Activated CD4-positive, alpha-beta T cell treated with anti-CD3 and anti-CD28 coated beads, Interleukin-2, Interleukin-6, amounts not matched to agents 100 ng/mL and 50 ng/mL, durations not matched to agents 16 hours and 8 hours (primary cell): ENCODE measurements around the gene EQTN.

Source experiments
- DNase-seq: peaks from one replicate; pipeline ENCODE4 v3.0.0-alpha.2; 2020

Gene EQTN

DNA sequence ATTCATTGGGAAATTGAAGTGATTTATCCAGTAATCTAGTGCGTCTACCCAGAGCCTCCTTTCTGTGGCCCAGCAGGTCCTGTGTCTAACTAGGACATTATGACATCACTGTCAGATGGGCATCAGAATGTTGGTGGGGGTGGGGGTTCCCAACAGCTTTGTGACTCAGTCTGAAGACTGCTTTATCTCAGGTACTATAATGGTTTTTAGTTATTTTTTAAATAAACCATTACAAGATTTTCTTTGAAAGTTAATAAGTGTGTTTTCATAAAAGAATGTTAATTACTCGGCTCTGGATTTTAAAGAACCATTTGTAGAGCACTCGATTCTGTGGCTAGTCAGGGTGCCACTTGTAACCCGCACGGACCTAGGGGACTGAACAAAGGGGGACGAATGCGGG lies at the start of gene EQTN:
Gene EQTN, minus strand, starts transcription at position 101 of the 400 bp plus-strand sequence. Its CDS starts 95 bp downstream, at position 6.
- DNase-seq, result no peak

DNA sequence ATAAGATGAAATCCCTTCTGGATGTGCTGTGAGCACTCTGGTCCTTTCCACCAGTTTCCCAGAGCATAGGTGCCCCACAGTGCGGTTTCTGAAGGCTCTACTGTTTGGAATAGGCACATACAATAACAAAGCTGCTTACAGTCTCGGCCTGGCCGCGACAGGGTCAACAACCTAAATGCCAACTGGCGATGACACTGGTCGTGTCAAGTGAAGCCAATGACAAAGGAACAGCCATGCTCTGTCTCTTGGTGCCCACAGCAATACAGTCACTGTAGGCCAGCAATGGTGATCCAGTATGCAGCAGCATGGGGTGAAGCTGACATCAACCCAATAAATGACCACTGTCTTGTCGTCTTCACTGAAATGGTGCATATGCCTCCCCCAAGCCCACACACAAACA lies 47.8 kb upstream of the EQTN start:
- DNase-seq, result no peak

DNA sequence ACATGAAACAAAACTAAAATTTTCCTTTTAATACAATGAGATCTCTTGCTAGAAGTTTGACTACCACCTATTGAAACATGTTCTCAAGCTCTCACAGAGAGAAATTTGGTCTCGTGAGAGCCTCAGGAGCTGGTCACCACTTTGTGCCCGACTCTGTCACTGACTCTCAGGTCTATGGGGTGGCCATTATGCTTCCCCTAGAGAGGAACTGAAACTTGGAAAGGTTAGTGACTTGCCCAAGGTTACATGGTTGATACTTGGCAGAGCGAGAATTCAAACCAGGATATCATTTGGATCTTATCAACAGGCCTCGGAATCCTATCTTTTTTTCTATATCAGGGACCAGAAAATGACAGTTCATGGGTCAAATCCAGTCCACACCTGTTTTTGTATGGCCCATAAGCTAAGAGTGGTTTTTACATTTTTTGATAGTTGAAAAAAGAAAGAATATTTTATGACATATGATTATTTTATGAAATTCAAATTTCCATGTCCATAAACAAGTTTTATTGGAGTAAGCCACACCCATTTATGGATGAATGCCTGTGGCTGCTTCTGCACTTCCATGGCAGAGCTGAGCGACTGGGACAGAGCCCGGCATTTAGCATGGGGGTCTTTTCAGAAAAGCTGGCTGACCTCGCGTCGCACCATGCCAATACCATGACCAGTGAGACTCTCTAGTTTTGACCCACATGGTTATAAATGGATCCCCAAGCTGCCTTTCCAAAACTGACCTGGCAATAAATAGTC lies 44.8 kb upstream of the EQTN start:
- DNase-seq, result no peak

DNA sequence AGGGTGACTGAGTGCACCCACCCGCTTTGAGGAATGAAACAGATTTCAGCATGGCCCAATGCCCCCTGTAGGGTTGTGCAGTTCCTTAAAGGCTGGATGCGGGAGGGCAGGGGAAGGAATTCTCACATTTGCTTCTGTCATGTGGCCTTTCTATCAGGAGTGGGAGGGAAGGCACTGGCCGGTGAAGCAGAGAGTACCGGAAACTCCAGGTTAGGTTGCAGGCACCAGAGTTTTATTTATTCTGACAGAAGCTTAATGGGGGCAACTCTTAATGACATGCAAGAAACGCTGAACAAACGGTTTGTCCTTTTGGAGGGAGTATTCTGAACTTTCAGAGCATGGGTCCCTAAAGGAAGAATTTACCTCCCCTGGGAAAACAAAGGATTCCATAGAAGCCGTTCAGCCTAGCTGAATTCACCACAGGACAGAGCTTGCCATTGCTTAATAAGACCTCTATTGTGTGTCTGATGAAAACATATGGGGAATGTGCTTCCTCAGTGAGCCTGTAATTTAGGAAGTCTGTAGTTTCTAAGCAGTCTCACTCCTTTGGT lies 44.1 kb upstream of the EQTN start:
- no peak for DNase-seq

DNA sequence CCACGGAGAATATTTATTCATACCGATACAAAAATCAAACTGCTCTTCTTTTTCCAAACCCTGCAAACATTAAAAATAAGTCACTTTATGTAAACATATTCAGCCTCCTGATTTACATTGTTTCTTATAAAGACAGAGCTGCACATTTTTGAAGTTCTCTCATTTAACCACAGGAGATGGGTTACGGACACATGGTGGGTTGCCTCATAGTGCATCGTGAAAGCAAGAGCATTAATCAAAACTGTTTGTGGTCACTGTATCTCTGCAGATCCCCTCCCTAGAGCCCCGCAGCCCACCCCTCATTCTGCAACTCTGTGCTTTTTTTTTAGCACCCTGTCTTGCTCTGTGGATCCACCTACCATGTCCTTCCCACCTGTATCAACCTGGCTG lies 43.3 kb upstream of the EQTN start:
- no peak for DNase-seq

DNA sequence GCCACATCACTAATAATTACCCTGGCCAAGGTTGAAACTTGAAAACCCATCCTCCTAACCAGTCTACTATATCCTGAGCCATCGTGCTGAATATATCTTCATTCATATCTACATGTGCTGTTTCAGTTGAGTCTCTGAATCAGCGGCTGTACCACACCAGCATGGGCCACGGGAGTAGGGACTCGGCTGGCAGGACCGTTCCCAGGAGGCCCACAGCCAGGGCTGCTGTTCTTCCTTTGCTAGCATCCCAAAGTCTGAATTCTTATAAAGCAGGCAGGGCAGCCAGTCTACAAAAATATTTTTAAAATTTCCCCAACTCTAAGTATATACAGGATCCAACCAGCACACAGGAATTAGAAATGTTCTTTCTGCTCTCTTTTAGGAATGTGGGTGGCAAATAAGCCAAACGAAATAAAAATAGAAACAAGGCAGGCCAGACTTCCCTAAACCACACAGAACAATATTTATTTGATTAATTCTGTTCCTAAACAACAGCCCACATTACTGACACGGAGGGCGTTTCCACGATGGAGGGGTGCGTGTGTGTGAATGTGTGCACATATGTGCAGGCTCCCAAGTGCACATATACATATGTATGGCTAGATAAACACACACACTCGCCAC lies 42.8 kb upstream of the EQTN start:
- no peak for DNase-seq

DNA sequence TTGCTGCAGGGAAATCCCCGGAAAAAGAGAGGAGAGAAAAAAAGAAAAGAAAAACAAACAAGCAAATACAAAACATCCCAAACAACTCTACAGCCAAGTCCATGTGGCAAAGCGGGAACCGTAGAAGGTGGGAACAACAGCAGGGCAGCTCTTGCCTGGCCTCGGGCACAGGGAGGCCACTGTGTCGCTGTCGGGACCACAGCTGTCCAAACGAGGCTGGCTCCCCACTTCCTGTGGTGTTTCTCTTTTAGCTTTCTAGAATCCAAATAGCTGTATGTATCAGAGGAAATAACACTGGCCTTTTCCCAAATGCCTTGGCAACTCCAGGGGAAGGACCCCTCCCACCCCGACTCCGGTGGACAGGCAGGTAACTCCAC lies 41.6 kb upstream of the EQTN start:
- no peak for DNase-seq

DNA sequence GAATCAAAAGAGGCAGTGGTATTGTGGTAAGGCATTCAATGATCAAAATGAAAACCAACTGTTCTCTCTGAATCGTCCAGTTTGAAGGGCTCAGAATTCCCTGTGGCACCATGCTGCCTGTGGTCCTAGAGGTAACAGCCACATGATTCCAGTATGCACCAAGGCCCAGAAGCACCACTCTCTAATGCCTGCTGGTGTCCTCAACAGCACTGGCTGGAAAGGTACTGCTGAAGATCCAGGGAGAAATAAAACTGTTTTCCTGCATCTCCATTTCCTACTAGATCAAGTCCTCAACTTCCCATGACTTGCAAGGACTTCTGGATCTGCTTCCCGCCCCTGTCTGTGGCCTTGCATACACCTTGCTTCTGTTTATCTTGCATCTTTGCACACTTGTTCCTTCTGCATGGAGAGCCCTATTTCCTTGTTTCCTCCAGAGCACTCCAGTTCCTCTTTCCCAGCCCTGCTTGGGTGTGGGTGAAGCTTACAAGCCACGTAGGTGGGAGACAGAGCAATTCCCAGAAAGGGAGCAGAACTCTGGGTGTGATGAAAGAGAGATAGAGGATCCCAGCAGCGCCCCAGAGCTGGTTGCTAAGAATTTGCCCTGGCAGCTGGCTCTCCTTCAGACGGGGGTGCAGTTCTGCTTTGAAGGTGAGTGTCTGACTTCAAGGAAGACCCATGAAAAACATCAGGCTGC lies 41.0 kb upstream of the EQTN start:
- DNase-seq, result no peak

DNA sequence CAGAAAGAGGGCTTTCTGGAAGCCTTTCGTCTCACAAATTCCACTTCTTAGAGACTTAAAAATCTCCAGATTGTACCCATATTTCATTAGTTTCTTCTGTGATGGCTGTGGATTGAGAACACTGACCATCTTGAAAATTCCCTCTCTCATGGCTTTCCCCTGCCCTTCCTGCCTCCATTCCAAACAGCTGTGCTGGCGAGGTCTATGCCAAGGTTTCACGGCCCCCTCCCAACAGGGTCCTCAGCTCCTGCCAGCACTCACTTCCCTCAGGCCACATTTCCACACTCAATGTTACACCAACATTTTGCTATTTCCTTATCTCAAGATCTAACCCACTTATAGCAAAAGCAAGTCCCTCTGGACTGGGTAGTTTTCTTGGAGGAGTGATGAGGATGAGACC lies 40.3 kb upstream of the EQTN start:
- DNase-seq, result no peak

DNA sequence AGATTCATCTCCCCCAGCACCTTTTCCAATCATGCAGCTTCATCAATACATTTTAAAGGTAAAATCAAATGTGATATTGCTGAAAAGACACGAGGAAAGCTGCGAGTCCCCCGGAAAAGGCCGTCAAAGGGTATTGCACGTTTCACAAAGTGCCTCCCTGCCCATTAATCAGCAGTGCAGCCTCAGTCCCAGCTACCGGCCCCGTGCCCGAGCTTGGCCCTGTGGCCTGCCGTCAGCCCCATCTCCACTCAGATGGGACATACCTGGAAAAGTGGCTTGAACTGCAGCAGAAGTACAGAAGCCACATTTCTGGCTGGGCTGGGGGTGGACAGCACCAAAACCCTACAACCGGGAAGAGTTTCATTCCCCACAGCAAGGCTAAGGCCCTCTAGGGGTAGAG lies 39.9 kb upstream of the EQTN start:
- DNase-seq, result no peak

DNA sequence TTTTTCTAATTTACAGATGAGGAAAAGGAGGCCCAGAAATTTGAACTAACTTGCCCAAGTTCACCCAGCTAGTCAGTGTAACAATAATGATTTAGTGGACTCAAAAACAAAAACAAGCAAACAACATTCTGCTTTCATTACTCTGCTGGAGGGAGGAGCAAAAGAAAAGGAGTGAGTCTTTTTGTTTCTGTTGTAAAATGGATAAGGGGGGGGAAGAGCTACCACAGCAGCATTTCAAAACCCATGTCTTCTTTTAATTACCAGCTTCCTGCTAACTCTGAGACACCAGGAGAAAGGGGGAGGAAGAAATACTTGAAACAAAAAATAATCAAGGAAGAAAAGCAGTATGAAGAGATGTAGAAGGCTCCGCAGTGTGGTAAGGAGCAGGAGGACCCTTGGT lies 39.2 kb upstream of the EQTN start:
- no peak for DNase-seq

DNA sequence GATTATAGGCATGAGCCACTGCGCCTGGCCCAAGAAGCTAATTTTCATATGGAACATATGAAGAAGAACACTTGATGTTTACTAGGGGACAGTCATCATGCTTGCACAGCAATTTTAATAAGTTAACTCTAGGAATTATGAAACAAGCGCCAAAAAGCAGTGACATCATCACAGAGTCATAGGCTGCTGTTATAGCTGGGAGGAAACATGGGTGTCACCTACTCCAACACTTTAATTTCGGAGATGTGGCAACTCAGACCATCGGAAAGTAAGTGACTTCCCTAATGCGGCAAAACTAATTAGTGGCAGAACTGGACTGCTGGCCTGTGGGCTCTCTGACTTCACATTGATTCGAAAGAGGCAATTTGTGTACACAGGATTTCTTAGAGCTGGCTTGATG lies 38.1 kb upstream of the EQTN start:
- no peak for DNase-seq

DNA sequence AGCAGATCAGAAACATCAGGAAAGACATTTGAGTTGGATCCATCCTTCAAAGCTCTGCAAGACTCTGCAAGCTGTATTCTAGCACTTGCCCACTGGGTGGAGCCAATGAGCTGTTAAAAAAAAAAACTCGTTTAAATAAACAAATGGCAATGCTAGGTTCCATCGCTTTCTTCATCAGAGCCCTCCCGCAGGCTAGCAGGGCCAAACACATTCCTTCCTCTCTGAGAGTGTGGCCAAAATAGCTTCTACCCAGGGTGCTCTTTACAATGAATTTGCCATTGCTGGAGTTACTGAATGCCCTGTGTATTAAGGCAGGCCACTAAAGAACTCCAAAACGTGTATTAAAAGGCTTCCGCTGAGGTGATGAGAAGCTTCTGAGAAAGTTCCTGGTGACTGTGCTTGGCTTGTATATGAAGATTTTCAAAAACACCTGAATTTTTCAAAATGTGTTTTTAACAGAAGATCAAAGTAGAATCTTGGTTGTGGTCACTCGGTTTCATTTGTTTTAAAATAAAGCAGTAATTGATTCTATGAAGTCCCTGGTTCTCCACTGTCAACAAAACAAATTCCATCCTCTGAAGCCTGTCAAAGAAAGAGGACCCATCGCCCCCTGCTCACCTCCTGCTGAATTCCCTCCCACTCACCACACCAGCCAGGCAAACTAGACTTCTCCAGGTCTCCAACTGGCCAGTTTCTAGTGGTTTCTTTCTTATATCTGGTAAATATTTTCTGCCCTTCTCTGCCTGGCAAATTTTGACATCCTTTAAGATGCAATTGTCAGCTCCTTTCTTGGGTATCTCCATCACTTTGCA lies 36.5 kb upstream of the EQTN start:
- DNase-seq, result peak; percentile 52

DNA sequence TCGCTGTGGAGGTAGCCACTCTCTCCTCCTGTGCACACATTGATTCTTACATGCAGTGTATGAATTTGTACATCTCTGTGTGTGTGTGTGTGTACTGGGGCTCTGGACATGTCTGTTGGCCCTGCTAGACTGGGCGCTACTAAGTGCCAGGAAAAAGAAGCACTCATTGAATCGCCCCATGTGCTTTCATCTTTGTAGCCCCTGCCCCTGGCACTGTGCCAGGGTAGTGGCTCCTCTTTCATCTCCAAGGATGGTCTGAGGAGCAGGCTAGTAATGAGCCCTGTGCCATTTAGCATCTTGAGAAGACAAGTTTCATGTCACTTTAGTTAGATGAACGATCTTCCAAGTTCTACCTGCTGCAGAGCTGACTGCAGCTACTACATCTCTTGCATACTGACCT lies 34.4 kb upstream of the EQTN start:
- DNase-seq, result no peak

DNA sequence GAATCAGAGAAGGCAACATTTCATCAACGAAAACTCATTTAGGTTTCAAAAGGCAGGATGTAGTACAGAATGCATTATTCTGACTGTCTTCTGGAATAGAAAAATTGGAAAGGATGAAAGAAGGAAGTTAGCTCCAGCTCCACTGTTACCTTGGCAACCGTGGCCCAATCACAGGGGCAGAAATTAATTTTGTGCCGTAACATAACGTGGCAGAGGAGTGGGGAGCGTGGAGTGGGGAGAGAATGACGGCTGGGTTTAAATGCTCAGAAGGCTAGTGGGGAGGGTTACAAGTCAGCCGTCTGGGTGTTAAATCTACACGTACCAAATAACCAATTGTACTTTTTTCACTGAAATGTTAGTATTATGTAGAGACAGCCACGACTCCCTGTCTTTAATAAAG lies 32.3 kb upstream of the EQTN start:
- no peak for DNase-seq

DNA sequence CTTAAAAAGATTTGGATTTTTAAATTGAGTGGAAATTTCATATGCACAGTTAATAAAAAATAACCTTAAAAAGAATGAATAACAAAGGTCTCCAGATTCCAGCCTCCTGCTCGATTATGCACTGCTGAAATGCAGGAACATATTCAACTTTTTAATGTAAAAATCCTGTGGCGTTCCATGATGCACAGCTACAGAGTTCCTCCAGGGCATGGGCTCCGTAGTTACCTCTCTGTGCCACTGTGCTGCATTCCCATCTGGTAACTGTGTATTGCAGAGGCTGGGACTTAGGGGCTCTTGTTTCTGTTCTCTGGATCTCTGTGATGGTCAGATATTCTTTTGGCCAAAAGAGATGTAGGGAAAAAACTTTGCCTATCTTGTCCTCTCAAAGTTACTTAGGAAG lies 31.5 kb upstream of the EQTN start:
- no peak for DNase-seq

DNA sequence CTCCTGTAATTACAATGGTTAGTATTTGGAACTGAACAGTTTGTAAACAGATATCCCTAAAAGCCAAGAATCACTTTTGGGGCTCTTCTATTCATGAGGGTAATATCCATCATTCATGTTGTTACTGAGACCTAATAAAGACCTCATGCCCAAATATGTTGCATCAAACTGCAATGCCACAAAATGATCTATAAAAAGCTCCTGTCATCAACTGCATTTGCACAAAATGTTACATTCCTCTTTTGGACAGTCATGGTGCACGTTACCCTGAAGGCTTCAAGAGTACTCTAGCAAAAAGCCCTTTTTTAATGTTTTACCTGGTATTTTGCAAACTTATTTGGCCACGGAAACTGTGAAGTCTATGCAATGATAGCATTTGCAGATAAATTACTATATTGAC lies 14.2 kb upstream of the EQTN start:
- DNase-seq, result no peak

DNA sequence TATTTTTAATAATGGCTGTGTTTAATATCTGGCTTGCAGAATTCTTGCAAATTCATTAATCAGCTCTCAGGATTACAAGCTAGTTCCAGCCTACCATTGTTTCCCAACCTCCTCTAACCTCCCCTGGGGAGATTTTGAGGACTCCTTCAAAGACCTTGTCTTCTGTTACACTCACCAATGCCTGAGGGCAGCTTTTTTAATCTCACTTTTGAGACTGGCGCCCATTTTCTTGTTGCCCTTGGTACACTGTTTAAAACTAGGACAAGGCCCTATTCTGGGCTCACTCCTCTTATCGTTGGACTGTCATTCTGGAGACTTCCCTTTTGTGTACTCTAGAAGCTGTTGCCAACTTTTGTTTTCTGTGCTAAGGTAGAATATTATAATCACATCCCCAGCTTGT lies 13.6 kb upstream of the EQTN start:
- DNase-seq, result no peak

DNA sequence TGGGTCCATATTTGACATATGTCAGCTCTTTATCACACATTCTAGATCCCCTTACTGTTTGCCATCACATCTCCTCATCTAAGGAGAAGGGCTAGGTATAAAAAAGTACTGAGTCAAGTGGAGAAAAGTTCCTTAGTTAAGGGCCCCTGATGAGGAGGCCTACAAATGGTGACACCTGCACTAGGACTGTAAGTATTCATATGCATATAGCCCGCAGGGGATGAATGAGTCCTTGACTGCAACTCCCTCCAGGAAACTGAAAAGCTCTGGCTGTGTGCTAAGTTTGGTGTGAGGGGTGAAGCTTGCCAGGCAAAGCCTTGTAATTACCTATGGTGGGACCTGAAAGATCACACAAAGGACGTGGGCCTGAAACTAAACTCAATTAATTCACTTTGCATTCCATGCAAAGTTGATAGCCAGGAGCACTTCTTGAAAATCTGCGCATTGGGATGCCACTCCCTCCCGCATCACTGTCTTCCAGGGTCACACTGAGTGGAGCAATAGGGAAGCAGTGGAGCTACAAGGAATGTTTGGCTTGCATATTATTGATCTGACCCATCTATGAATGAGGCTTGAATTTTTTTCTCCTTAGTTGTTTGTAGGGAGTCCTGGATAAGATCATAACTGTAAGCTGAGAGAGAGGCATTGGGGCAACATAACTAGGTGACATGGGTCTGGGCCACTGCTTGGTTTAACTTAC lies 11.9 kb upstream of the EQTN start:
- no peak for DNase-seq

DNA sequence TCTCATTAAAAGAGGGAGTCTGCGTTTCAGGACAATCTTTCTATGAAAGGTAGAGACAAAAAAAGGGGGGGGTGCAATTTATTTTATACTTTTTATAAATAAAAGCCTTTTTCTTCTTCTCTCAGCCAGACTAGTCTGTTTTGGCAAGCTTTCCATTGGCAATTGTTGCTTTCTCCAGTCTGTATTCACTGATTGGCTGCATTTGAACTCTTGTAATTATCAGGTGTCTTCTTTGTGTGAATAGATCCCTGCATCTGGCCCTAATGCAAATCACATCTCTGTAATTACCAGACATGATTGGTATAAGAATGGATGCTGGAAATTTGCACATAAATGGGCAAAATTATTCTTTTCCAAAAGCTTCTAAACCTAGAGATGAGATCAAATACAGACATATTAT lies 7.6 kb upstream of the EQTN start:
- DNase-seq, result no peak

DNA sequence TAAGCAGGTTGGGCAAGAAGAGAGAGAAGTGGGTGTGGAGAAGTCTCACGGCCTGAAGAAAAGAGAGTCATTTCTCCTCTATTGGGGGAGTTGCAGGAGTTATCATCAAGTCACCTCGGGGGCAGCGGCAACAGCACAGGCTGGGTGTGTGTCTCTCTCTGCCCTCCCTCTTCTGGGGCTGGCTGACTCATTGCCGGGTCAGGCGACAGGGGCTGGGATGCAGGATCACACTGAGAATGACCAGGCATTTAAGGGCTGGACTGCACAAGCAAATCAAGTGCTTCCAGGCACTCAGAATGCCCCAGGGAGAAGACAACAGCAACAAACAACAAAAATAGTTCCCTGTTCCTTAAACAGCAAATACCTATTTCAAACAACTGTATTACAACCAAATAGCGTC lies 6.3 kb upstream of the EQTN start:
- no peak for DNase-seq

DNA sequence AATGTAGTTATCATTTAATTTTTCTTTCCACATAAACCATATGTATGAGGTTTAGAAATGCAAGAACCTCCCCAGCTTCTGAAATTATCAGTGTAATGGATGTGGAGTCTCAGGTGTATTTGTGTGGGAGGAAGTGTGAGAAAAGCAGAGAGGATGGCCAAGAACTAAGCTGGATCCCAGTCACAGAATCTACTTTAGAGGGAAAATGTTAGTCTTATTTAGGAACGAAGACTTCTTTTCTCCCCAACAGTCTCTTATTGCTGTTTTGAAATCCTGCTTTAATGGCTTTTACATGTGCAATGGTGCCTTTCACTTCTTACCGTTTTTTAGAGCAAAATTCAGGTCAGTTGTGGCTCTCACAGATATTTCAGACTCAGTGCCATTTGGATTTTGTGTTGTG lies 3.0 kb downstream of the EQTN start:
- DNase-seq, result no peak
